Right lobe of liver (tissue), 6 donors: ENCODE measurements around the gene SMIM38. TPM values are rescaled to one million over a fixed set of nuclear protein-coding genes. Genes with fewer than 3 reads are reported as not detected.
A peak's percentile ranks its signal among the peaks of the same experiment; 100 is the strongest.

Experiments used
- ATAC-seq, 4 donors: fragments of 200-7000 bp; cut with Tn5 transposase; one replicate each; pipeline ENCODE4 v1.9.1; 2020; ENCODE audit warnings: mild to moderate bottlenecking in 4 of 4, moderate library complexity in 4 of 4
- DNase-seq, 3 donors: peaks; one replicate each; pipeline ENCODE4 v3.0.0-alpha.2; 2020
- H3K27ac ChIP-seq, 3 donors: fragments of 200-600 bp; one replicate each; pipeline ENCODE4 v1.8.0; 2022
- H3K27me3 ChIP-seq, 2 donors: fragments of 200-600 bp; one replicate each; pipeline ENCODE4 v1.8.0; 2022
- H3K36me3 ChIP-seq, 4 donors: fragments of 200-600 bp; sonication (generic) in 1 of 4; one replicate each; pipeline versions ENCODE4 v1.5.1 to v1.8.0; 2017 to 2022; ENCODE audit warnings: control low read depth in 1 of 4
- H3K4me1 ChIP-seq, 4 donors: fragments of 200-600 bp; sonication (generic) in 1 of 4; one replicate each; pipeline versions ENCODE4 v1.5.1 to v1.8.0; 2017 to 2022; ENCODE audit warnings: control low read depth in 1 of 4
- H3K4me3 ChIP-seq, 3 donors: fragments of 200-600 bp; one replicate each; pipeline ENCODE4 v1.8.0; 2022
- H3K9me3 ChIP-seq, 4 donors: fragments of 200-600 bp; sonication (generic) in 1 of 4; one replicate each; pipeline versions ENCODE4 v1.5.1 to v1.8.0; 2017 to 2022; ENCODE audit warnings: control low read depth in 1 of 4
- CTCF ChIP-seq, 4 donors: fragments of 200-600 bp in 3 of 4; fragments of 450-650 bp in 1 of 4; IDR thresholded peaks; one replicate each; pipeline versions ENCODE4 v1.5.1 to v1.8.0; 2016 to 2022; ENCODE audit warnings: antibody characterized with exemption in 4 of 4, mild to moderate bottlenecking in 2 of 4
- POLR2A ChIP-seq: fragments of 450-650 bp; IDR thresholded peaks from one replicate; pipeline ENCODE4 v1.6.1; 2017; ENCODE audit warnings: antibody characterized with exemption, mild to moderate bottlenecking
- WGBS: methylation state at CpG from one replicate; pipeline ENCODE4 v1.1.6; 2018; ENCODE audit warnings: low coverage, low lambda C conversion rate; ENCODE audit not compliant: insufficient coverage; ENCODE audit errors: missing lambda C conversion rate; 5-methylcytosine and 5-hydroxymethylcytosine counted together
- intact Hi-C, 2 donors: fragments of 100-400 bp; cut with DNase I; formaldehyde crosslinking; loops; one replicate each; pipeline versions ENCODE4 v1.11.2 to v1.14.1; 2022
- total RNA-seq, 6 experiments: library from RNA; depleted of rRNA in 2 of 6; stranded (reverse); fragments of >200 nt in 2 of 6; fragmentation: NEBNext Ultra II Directional in 3 of 6; extraction: Animal tissue kit (Norgen Biotek cat#: 25700) in 3 of 6; gene quantifications; one replicate each; pipeline versions ENCODE4 v1.1.0 to v1.2.4, GENCODE V29; 2016 to 2023
- donor health status: DM: no; HTN: yes; CAD: no.
- donor health status: DM: no; HTN: no; CAD: no.
- donor health status: DM: no; HTN: no; CAD: no.
- donor health status: DM: no; HTN: yes; CAD: no.
- donor health status: DM: no; HTN: yes; CAD: no.

Gene SMIM38
- total RNA-seq, 6 experiments from 2014 or later = not detected

- no peak for TF ChIP-seq POLR2A
- no peak for TF ChIP-seq CTCF (IDR thresholded peaks at IDR 0.05)
- no peaks in the 10 kb centered on the region for H3K27me3 ChIP-seq
- no peak overlapping the region for H3K27ac ChIP-seq
- no peaks in the 10 kb centered on the region for H3K36me3 ChIP-seq
- DNase-seq (no peak), ATAC-seq (no peak)
- H3K4me3 ChIP-seq = no peak overlapping the region
- H3K9me3 ChIP-seq = no peaks in the 10 kb centered on the region
- intact Hi-C loops = no loop called here
- no peaks in the 10 kb centered on the region for H3K4me1 ChIP-seq
- WGBS = 100% methylated on average over 1 of the region's 7 CpGs
Observed at GRCh38 chr11:69201764-69202370, 46.1 kb downstream of the SMIM38 start.

GRCh38 chr11:69202511-69203221 lies 46.9 kb downstream of the SMIM38 start:
- peak in 1 of 3 donors; percentile 31 for DNase-seq
- Histone ChIP-seq H3K36me3 (no peaks in the 10 kb centered on the region), H3K9me3 (no peaks in the 10 kb centered on the region), H3K27me3 (no peaks in the 10 kb centered on the region), H3K4me3 (no peak overlapping the region), H3K4me1 (no peaks in the 10 kb centered on the region), H3K27ac (no peak overlapping the region)
- intact Hi-C loops = no loop called here
- ATAC-seq = no peak
- WGBS = 100% methylated on average over 1 of the region's 25 CpGs
- TF ChIP-seq POLR2A = no peak
- TF ChIP-seq CTCF (IDR thresholded peaks at IDR 0.05) = no peak

GRCh38 chr11:69203381-69203780 lies 47.6 kb downstream of the SMIM38 start:
- TF ChIP-seq CTCF (IDR thresholded peaks at IDR 0.05) (no peak), POLR2A (no peak)
- Histone ChIP-seq H3K4me1 (no peaks in the 10 kb centered on the region), H3K27me3 (no peaks in the 10 kb centered on the region), H3K27ac (no peak overlapping the region), H3K9me3 (no peaks in the 10 kb centered on the region), H3K4me3 (no peak overlapping the region), H3K36me3 (no peaks in the 10 kb centered on the region)
- no peak for ATAC-seq
- WGBS = 81% methylated on average over 16 of the region's 16 CpGs
- DNase-seq = no peak
- intact Hi-C loops = no loop called here

- Histone ChIP-seq H3K27ac (no peak overlapping the region), H3K9me3 (no peaks in the 10 kb centered on the region), H3K4me3 (no peak overlapping the region), H3K4me1 (no peaks in the 10 kb centered on the region), H3K36me3 (no peaks in the 10 kb centered on the region), H3K27me3 (no peaks in the 10 kb centered on the region)
- DNase-seq = peak in 1 of 3 donors; percentile 12
- TF ChIP-seq CTCF (IDR thresholded peaks at IDR 0.05) = no peak
- TF ChIP-seq POLR2A = no peak
- intact Hi-C loops = no loop called here
- WGBS = 93% methylated on average over 2 of the region's 8 CpGs
- ATAC-seq = no peak
Observed at GRCh38 chr11:69203901-69204245, 48.1 kb downstream of the SMIM38 start.
